Testis (tissue), 2 donors: ENCODE measurements around the gene C17orf113.
A peak's percentile ranks its signal among the peaks of the same experiment; 100 is the strongest.

Experiments
- CTCF ChIP-seq, 3 experiments: fragments of 450-650 bp in 2 of 3; fragments of 200-600 bp in 1 of 3; sonication (generic) in 1 of 3; IDR thresholded peaks; one replicate each; pipeline ENCODE4 v1.5.1; 2016 to 2019; ENCODE audit warnings: antibody characterized with exemption in 3 of 3, mild to moderate bottlenecking in 2 of 3, moderate library complexity in 1 of 3
- POLR2A ChIP-seq: fragments of 450-650 bp; IDR thresholded peaks from one replicate; pipeline ENCODE4 v1.6.1; 2017; ENCODE audit warnings: antibody characterized with exemption, mild to moderate bottlenecking, moderate library complexity

GRCh38 chr17:42016941-42017865 lies 33.2 kb downstream of the C17orf113 start, which contains the start of gene DNAJC7:
- peak in 2 of 3 experiments; percentile 8 to 11 for TF ChIP-seq CTCF (IDR thresholded peaks at IDR 0.05)
- no peak for TF ChIP-seq POLR2A
